CD8-positive, alpha-beta memory T cell (primary cell): ENCODE results near the gene SRI. TPM values are rescaled to one million over a fixed set of nuclear protein-coding genes. Genes with fewer than 3 reads are reported as not detected.
"Not testable (repeated sequence)": the region's sequence is repeated elsewhere in the genome, so short reads cannot be mapped to it uniquely, and the experiment has no call there.

Source experiments
- CTCF ChIA-PET: fragments of 350-600 bp; sonication (Branson Sonifier 250); formaldehyde crosslinking; loops from one replicate; lab custom pipeline; 2021; ENCODE audit warnings: antibody characterized with exemption; lab: Charles Lee
- POLR2A ChIA-PET: fragments of 350-600 bp; sonication (Branson Sonifier 250); formaldehyde crosslinking; loops from one replicate; lab custom pipeline; 2021; ENCODE audit warnings: antibody characterized with exemption; lab: Charles Lee
- DNase-seq, 5 donors: peaks; one replicate each; pipeline versions ENCODE4 v3.0.0 to v3.0.0-alpha.2; 2020 to 2022; ENCODE audit warnings: mixed read lengths in 1 of 5
- H3K27ac ChIP-seq: one replicate; pipeline ENCODE4 v1.7.0; 2013; ENCODE audit warnings: low read depth, mild to moderate bottlenecking, low read length, moderate library complexity
- H3K27me3 ChIP-seq: 2 replicates; pipeline ENCODE4 v1.7.0; 2013; ENCODE audit warnings: low read length, mild to moderate bottlenecking; ENCODE audit not compliant: insufficient read depth, poor library complexity, severe bottlenecking
- H3K36me3 ChIP-seq: 2 replicates; pipeline ENCODE4 v1.7.0; 2013; ENCODE audit warnings: mild to moderate bottlenecking, low read length, moderate library complexity; ENCODE audit not compliant: insufficient read depth
- H3K4me1 ChIP-seq: 2 replicates; pipeline ENCODE4 v1.7.0; 2013; ENCODE audit warnings: mild to moderate bottlenecking, low read length, moderate library complexity; ENCODE audit not compliant: insufficient read depth
- H3K4me3 ChIP-seq: 2 replicates; pipeline ENCODE4 v1.7.0; 2013; ENCODE audit warnings: mild to moderate bottlenecking, low read length
- H3K9me3 ChIP-seq: 2 replicates; pipeline ENCODE4 v1.7.0; 2013; ENCODE audit warnings: mild to moderate bottlenecking, low read length
- H3K27ac Mint-ChIP-seq, 8 donors: one replicate each; pipeline ENCODE4 v1.8.0; 2020 to 2021; ENCODE audit warnings: mixed read lengths in 8 of 8, mild to moderate bottlenecking in 6 of 8, inconsistent platforms in 3 of 8, moderate library complexity in 3 of 8
- H3K27me3 Mint-ChIP-seq, 2 donors: one replicate each; pipeline ENCODE4 v1.8.0; 2020 to 2021; ENCODE audit warnings: mixed read lengths in 2 of 2, mild to moderate bottlenecking in 1 of 2, moderate library complexity in 1 of 2
- H3K36me3 Mint-ChIP-seq, 3 donors: one replicate each; pipeline ENCODE4 v1.8.0; 2020 to 2021; ENCODE audit warnings: mixed read lengths in 3 of 3, inconsistent platforms in 1 of 3, mild to moderate bottlenecking in 1 of 3
- H3K4me1 Mint-ChIP-seq, 3 donors: one replicate each; pipeline ENCODE4 v1.8.0; 2020 to 2021; ENCODE audit warnings: mixed read lengths in 3 of 3, inconsistent platforms in 1 of 3, mild to moderate bottlenecking in 1 of 3
- H3K4me3 Mint-ChIP-seq, 7 donors: one replicate each; pipeline ENCODE4 v1.8.0; 2020 to 2021; ENCODE audit warnings: mixed read lengths in 7 of 7, mild to moderate bottlenecking in 6 of 7, moderate library complexity in 4 of 7, inconsistent platforms in 2 of 7
- H3K9me3 Mint-ChIP-seq, 5 donors: one replicate each; pipeline ENCODE4 v1.8.0; 2020 to 2022; ENCODE audit warnings: mixed read lengths in 5 of 5, mild to moderate bottlenecking in 3 of 5, moderate library complexity in 2 of 5, inconsistent platforms in 1 of 5
- polyA plus RNA-seq: library from polyadenylated mRNA; unstranded; fragments of 300-500 nt; fragmentation: Illumina TruSeq; gene quantifications from one replicate; pipeline ENCODE4 v1.2.3, GENCODE V29; 2021
- total RNA-seq, 2 experiments: library from RNA; stranded (reverse); gene quantifications; one replicate each; pipeline ENCODE4 v1.2.3, GENCODE V29; 2021

The SRI gene
- 100 to 1,000 TPM; 242 to 255 TPM for total RNA-seq
- polyA plus RNA-seq, result 278 TPM

- H3K27ac Mint-ChIP-seq, result peak within 1 kb of the TSS; percentile 89 to 99 (median 96)
- peak within 1 kb of the TSS; percentile 73 for H3K27ac ChIP-seq
- H3K9me3 Mint-ChIP-seq, result no peaks in the 10 kb centered on the region
- peak; percentile 88 to 94 (median 92) for DNase-seq
- peaks cover 26% of the 10 kb centered on the region for H3K4me1 ChIP-seq
- peak within 1 kb of the TSS; percentile 89 to 98 (median 97) for H3K4me3 Mint-ChIP-seq
- H3K4me1 Mint-ChIP-seq, result peaks cover 30 to 50% (median 44%) of the 10 kb centered on the region in 3 donors
- H3K27me3 Mint-ChIP-seq, result no peaks in the 10 kb centered on the region
- H3K36me3 Mint-ChIP-seq, result peaks cover 0 to 29% (median 0%) of the 10 kb centered on the region in 3 donors
- peaks cover under 1% of the 10 kb centered on the region for H3K36me3 ChIP-seq
- no peaks in the 10 kb centered on the region for H3K27me3 ChIP-seq
- POLR2A ChIA-PET, result interaction anchor here (0.6 kb wide), 2 partner anchors 10 to 52 kb away, joined by 3 to 4 read pairs; no protein-coding TSS in a partner anchor
- no peaks in the 10 kb centered on the region for H3K9me3 ChIP-seq
- peak within 1 kb of the TSS; percentile 87 for H3K4me3 ChIP-seq
- CTCF ChIA-PET, result interaction anchor here (1.1 to 1.5 kb wide), 5 partner anchors 9 to 286 kb away, joined by 3 to 4 read pairs (median 4); partner anchors contain the start of gene ADAM22
Measured at GRCh38 chr7:88219781-88220747, at the start of gene SRI. Gene SRI, minus strand, starts transcription at chr7:88220038. Its CDS starts 12 bp downstream, at chr7:88220026.

- Histone ChIP-seq H3K4me1 (no peaks in the 10 kb centered on the region), H3K36me3 (no peaks in the 10 kb centered on the region), H3K27ac (no peak overlapping the region), H3K27me3 (no peaks in the 10 kb centered on the region), H3K9me3 (no peaks in the 10 kb centered on the region), H3K4me3 (no peak overlapping the region)
- Mint-ChIP-seq H3K27me3 (peaks cover 0 to 5% of the 10 kb centered on the region in 2 donors), H3K4me1 (no peaks in the 10 kb centered on the region), H3K36me3 (no peaks in the 10 kb centered on the region), H3K9me3 (no peaks in the 10 kb centered on the region), H3K27ac (no peak overlapping the region), H3K4me3 (no peak overlapping the region)
- ChIA-PET CTCF (no interaction called here), POLR2A (no interaction called here)
- no peak for DNase-seq
Measured at GRCh38 chr7:88269586-88269985, 49.7 kb upstream of the SRI start.

GRCh38 chr7:88268858-88269257 is 49.0 kb upstream of the SRI start:
- H3K36me3 ChIP-seq, result no peaks in the 10 kb centered on the region
- H3K9me3 Mint-ChIP-seq, result no peaks in the 10 kb centered on the region
- no peaks in the 10 kb centered on the region for H3K4me1 ChIP-seq
- peaks cover 0 to 6% of the 10 kb centered on the region in 2 donors for H3K27me3 Mint-ChIP-seq
- ChIA-PET POLR2A (no interaction called here), CTCF (no interaction called here)
- H3K27ac Mint-ChIP-seq, result no peak overlapping the region
- no peaks in the 10 kb centered on the region for H3K4me1 Mint-ChIP-seq
- H3K4me3 Mint-ChIP-seq, result no peak overlapping the region
- no peak for DNase-seq
- no peak overlapping the region for H3K27ac ChIP-seq
- no peaks in the 10 kb centered on the region for H3K9me3 ChIP-seq
- H3K4me3 ChIP-seq, result no peak overlapping the region
- no peaks in the 10 kb centered on the region for H3K36me3 Mint-ChIP-seq
- no peaks in the 10 kb centered on the region for H3K27me3 ChIP-seq

- H3K9me3 Mint-ChIP-seq, result no peaks in the 10 kb centered on the region
- Histone ChIP-seq H3K4me1 (no peaks in the 10 kb centered on the region), H3K36me3 (no peaks in the 10 kb centered on the region), H3K4me3 (no peak overlapping the region), H3K27me3 (no peaks in the 10 kb centered on the region), H3K9me3 (no peaks in the 10 kb centered on the region), H3K27ac (no peak overlapping the region)
- CTCF ChIA-PET, result no interaction called here
- POLR2A ChIA-PET, result no interaction called here
- no peaks in the 10 kb centered on the region for H3K4me1 Mint-ChIP-seq
- peaks cover 0 to 6% of the 10 kb centered on the region in 2 donors for H3K27me3 Mint-ChIP-seq
- DNase-seq, result no peak
- no peaks in the 10 kb centered on the region for H3K36me3 Mint-ChIP-seq
- H3K4me3 Mint-ChIP-seq, result no peak overlapping the region
- no peak overlapping the region for H3K27ac Mint-ChIP-seq
Measured at GRCh38 chr7:88268051-88268450, 48.2 kb upstream of the SRI start.

GRCh38 chr7:88267421-88267820 is 47.6 kb upstream of the SRI start:
- no peaks in the 10 kb centered on the region for H3K36me3 Mint-ChIP-seq
- H3K9me3 Mint-ChIP-seq, result no peaks in the 10 kb centered on the region
- ChIA-PET POLR2A (no interaction called here), CTCF (no interaction called here)
- no peak for DNase-seq
- no peaks in the 10 kb centered on the region for H3K4me1 Mint-ChIP-seq
- Histone ChIP-seq H3K36me3 (no peaks in the 10 kb centered on the region), H3K27me3 (no peaks in the 10 kb centered on the region), H3K4me3 (no peak overlapping the region), H3K4me1 (no peaks in the 10 kb centered on the region), H3K9me3 (no peaks in the 10 kb centered on the region), H3K27ac (no peak overlapping the region)
- no peak overlapping the region for H3K27ac Mint-ChIP-seq
- no peak overlapping the region for H3K4me3 Mint-ChIP-seq
- H3K27me3 Mint-ChIP-seq, result peaks cover 0 to 6% of the 10 kb centered on the region in 2 donors

- H3K27me3 ChIP-seq, CTCF ChIA-PET, DNase-seq, H3K36me3 Mint-ChIP-seq, H3K27me3 Mint-ChIP-seq, H3K27ac ChIP-seq, H3K36me3 ChIP-seq, POLR2A ChIA-PET, H3K9me3 Mint-ChIP-seq, H3K4me1 Mint-ChIP-seq, H3K4me3 ChIP-seq, H3K9me3 ChIP-seq, H3K4me3 Mint-ChIP-seq, H3K4me1 ChIP-seq, H3K27ac Mint-ChIP-seq: not testable (repeated sequence)
Measured at GRCh38 chr7:88264987-88265386, 45.1 kb upstream of the SRI start.

GRCh38 chr7:88262562-88262961 is 42.7 kb upstream of the SRI start:
- Mint-ChIP-seq H3K9me3 (peaks cover 0 to 3% (median 0%) of the 10 kb centered on the region in 5 donors), H3K36me3 (no peaks in the 10 kb centered on the region), H3K4me1 (no peaks in the 10 kb centered on the region), H3K4me3 (no peak overlapping the region), H3K27ac (no peak overlapping the region), H3K27me3 (peaks cover 2 to 15% of the 10 kb centered on the region in 2 donors)
- Histone ChIP-seq H3K36me3 (no peaks in the 10 kb centered on the region), H3K27ac (no peak overlapping the region), H3K27me3 (no peaks in the 10 kb centered on the region), H3K4me3 (no peak overlapping the region), H3K9me3 (no peaks in the 10 kb centered on the region), H3K4me1 (no peaks in the 10 kb centered on the region)
- ChIA-PET POLR2A (interaction anchor here (0.6 kb wide), 1 partner anchor 329 kb away, joined by 3 read pairs; the partner anchor contains the start of gene ADAM22), CTCF (no interaction called here)
- no peak for DNase-seq

- no peaks in the 10 kb centered on the region for H3K36me3 ChIP-seq
- H3K27me3 ChIP-seq, result no peaks in the 10 kb centered on the region
- CTCF ChIA-PET, result no interaction called here
- no peaks in the 10 kb centered on the region for H3K4me1 ChIP-seq
- DNase-seq, result no peak
- no peaks in the 10 kb centered on the region for H3K9me3 ChIP-seq
- no peaks in the 10 kb centered on the region for H3K4me1 Mint-ChIP-seq
- H3K27me3 Mint-ChIP-seq, result peaks cover 11 to 17% of the 10 kb centered on the region in 2 donors
- no peak overlapping the region for H3K27ac ChIP-seq
- H3K9me3 Mint-ChIP-seq, result peaks cover 0 to 6% (median 0%) of the 10 kb centered on the region in 5 donors
- POLR2A ChIA-PET, result no interaction called here
- H3K4me3 ChIP-seq, result no peak overlapping the region
- no peak overlapping the region for H3K4me3 Mint-ChIP-seq
- no peak overlapping the region for H3K27ac Mint-ChIP-seq
- H3K36me3 Mint-ChIP-seq, result no peaks in the 10 kb centered on the region
Measured at GRCh38 chr7:88260719-88261118, 40.9 kb upstream of the SRI start.
